Gastroesophageal sphincter (tissue), 3 donors: ENCODE measurements around the gene PDE3A.

ENCODE experiments used
- POLR2AphosphoS5 ChIP-seq: sonication (generic); formaldehyde crosslinking; IDR thresholded peaks from one replicate; pipeline ENCODE4 v1.6.1; 2017; ENCODE audit warnings: antibody characterized with exemption
- TF ChIP-seq, protein P1 (sequence below), 4 experiments: fragments of 200-600 bp in 2 of 4; fragments of 450-650 bp in 2 of 4; sonication (generic) in 1 of 4; IDR thresholded peaks; one replicate each; pipeline ENCODE4 v1.5.1; 2017 to 2019; ENCODE audit warnings: antibody characterized with exemption in 4 of 4, mild to moderate bottlenecking in 2 of 4, moderate library complexity in 2 of 4

DNA sequence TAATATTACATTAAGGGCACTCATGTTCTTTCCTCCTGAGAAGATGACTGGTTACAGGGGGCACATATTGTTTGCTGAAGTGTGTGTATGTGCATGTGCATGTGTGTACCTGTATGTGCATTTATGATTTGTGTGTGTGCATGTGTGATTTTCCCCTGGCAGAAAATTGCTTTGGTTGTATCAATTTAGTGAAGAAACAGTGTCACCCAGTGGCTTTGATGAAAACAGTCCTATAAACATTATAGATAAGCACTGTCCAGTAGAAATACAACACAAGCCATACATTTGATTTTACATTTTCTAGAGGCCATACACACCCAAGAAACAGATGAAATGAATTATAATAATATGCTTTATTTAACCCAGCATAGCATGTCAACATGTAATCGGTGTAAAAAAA, 8.6 kb downstream of the PDE3A start:
- TF ChIP-seq, protein P1, sequence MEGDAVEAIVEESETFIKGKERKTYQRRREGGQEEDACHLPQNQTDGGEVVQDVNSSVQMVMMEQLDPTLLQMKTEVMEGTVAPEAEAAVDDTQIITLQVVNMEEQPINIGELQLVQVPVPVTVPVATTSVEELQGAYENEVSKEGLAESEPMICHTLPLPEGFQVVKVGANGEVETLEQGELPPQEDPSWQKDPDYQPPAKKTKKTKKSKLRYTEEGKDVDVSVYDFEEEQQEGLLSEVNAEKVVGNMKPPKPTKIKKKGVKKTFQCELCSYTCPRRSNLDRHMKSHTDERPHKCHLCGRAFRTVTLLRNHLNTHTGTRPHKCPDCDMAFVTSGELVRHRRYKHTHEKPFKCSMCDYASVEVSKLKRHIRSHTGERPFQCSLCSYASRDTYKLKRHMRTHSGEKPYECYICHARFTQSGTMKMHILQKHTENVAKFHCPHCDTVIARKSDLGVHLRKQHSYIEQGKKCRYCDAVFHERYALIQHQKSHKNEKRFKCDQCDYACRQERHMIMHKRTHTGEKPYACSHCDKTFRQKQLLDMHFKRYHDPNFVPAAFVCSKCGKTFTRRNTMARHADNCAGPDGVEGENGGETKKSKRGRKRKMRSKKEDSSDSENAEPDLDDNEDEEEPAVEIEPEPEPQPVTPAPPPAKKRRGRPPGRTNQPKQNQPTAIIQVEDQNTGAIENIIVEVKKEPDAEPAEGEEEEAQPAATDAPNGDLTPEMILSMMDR (IDR thresholded peaks at IDR 0.05) = peak in 2 of 4 experiments; percentile 28 to 38
- no peak for TF ChIP-seq POLR2AphosphoS5
